A549 (cell line): Measurements from ENCODE around the gene KCNJ9. TPM values are rescaled to one million over a fixed set of nuclear protein-coding genes. Genes with fewer than 3 reads are reported as not detected.

Experiments used
- ATAC-seq, 2 experiments: fragments of 200-7000 bp in 1 of 2; fragments of >200 bp in 1 of 2; cut with Nextera tagmentation in 1 of 2; cut with Tn5 transposase in 1 of 2; 3 replicates each; pipeline versions ENCODE4 v1.8.0 to v1.9.1; 2018 to 2020; ENCODE audit warnings: mild to moderate bottlenecking in 1 of 2, moderate library complexity in 1 of 2
- CTCF ChIA-PET: fragments of 300-600 bp; sonication (Branson Sonifier 250); formaldehyde crosslinking; extraction: SDS; loops from one replicate; lab custom pipeline; 2021; ENCODE audit warnings: antibody characterized with exemption, inconsistent platforms; lab: Yijun Ruan, JAX
- POLR2A ChIA-PET: fragments of 350-600 bp; formaldehyde crosslinking; extraction: SDS; loops from one replicate; lab custom pipeline; 2021; ENCODE audit warnings: antibody characterized with exemption, inconsistent platforms; lab: Yijun Ruan, JAX
- DNase-seq, 2 experiments: peaks; one replicate each; pipeline versions ENCODE4 v3.0.0 to v3.0.0-alpha.2; 2011 to 2016; ENCODE audit warnings: low read depth in 1 of 2, low spot score in 1 of 2
- FAIRE-seq: peaks from 2 replicates; lab custom pipeline; 2011; peaks lifted over from hg19 to GRCh38; lab: Jason Lieb, UNC
- H3K27ac ChIP-seq, 2 experiments: fragments of >200 bp; sonication (Bioruptor Twin); formaldehyde crosslinking; 3 replicates each; pipeline ENCODE4 v1.5.1; 2016 to 2017
- H3K4me1 ChIP-seq: fragments of >200 bp; sonication (Bioruptor Twin); formaldehyde crosslinking; 3 replicates; pipeline ENCODE4 v1.6.1; 2016
- H3K4me2 ChIP-seq: fragments of >200 bp; sonication (Bioruptor Twin); formaldehyde crosslinking; 3 replicates; pipeline ENCODE4 v1.6.1; 2016
- H3K4me3 ChIP-seq: fragments of >200 bp; sonication (Bioruptor Twin); formaldehyde crosslinking; 3 replicates; pipeline ENCODE4 v1.5.1; 2016
- H3K9me3 ChIP-seq: fragments of >200 bp; sonication (Bioruptor Twin); formaldehyde crosslinking; 3 replicates; pipeline ENCODE4 v1.6.1; 2016
- ATOH8 ChIP-seq: fragments of 250-450 bp; sonication (Bioruptor Pico); IDR thresholded peaks from 2 replicates; pipeline ENCODE4 v1.5.0; 2020; ENCODE audit warnings: low read depth, mild to moderate bottlenecking, moderate library complexity
- BCL3 ChIP-seq: fragments of >200 bp; sonication (Bioruptor Twin); formaldehyde crosslinking; IDR thresholded peaks from 3 replicates; pipeline ENCODE4 v1.6.1; 2016
- E2F6 ChIP-seq: IDR thresholded peaks from 2 replicates; pipeline ENCODE4 v1.6.1; 2012; ENCODE audit warnings: low read depth, borderline replicate concordance
- FOSB ChIP-seq: fragments of 250-450 bp; sonication (Bioruptor Pico); IDR thresholded peaks from 2 replicates; pipeline ENCODE4 v1.5.0; 2020; ENCODE audit warnings: mild to moderate bottlenecking, moderate library complexity
- FOXS1 ChIP-seq: fragments of 250-450 bp; sonication (Bioruptor Pico); IDR thresholded peaks from 2 replicates; pipeline ENCODE4 v1.5.0; 2020; ENCODE audit warnings: mild to moderate bottlenecking, moderate library complexity
- HEYL ChIP-seq: fragments of 250-450 bp; sonication (Bioruptor Pico); IDR thresholded peaks from 2 replicates; pipeline ENCODE4 v1.8.0; 2021; ENCODE audit warnings: mild to moderate bottlenecking, moderate library complexity
- HMGXB4 ChIP-seq: fragments of 250-450 bp; sonication (Bioruptor Pico); IDR thresholded peaks from 2 replicates; pipeline ENCODE4 v1.5.0; 2021; ENCODE audit warnings: mild to moderate bottlenecking, moderate library complexity, borderline replicate concordance
- HOXA7 ChIP-seq: fragments of 250-450 bp; sonication (Bioruptor Pico); IDR thresholded peaks from 2 replicates; pipeline ENCODE4 v1.5.0; 2020; ENCODE audit warnings: mild to moderate bottlenecking, moderate library complexity
- NPAS2 ChIP-seq: fragments of 250-450 bp; sonication (Bioruptor Pico); IDR thresholded peaks from 2 replicates; pipeline ENCODE4 v1.8.0; 2022; ENCODE audit warnings: mild to moderate bottlenecking, moderate library complexity, borderline replicate concordance
- PHF8 ChIP-seq: fragments of 200-600 bp; sonication (generic); IDR thresholded peaks from 2 replicates; pipeline ENCODE4 v1.6.1; 2016; ENCODE audit warnings: low read depth, mild to moderate bottlenecking, antibody characterized with exemption, moderate library complexity, borderline replicate concordance
- POLR2AphosphoS2 ChIP-seq: conservative IDR thresholded peaks from 2 replicates; pipeline ENCODE4 v1.6.1; 2012; ENCODE audit warnings: low read length, improper control_type of control experiment, inconsistent platforms
- RFX5 ChIP-seq: fragments of 450-650 bp; IDR thresholded peaks from 2 replicates; pipeline ENCODE4 v1.7.1; 2014; ENCODE audit warnings: antibody characterized with exemption, mild to moderate bottlenecking, moderate library complexity
- RNF2 ChIP-seq: fragments of 200-600 bp; sonication (generic); IDR thresholded peaks from 2 replicates; pipeline ENCODE4 v1.6.1; 2016; ENCODE audit warnings: low read depth, mild to moderate bottlenecking, antibody characterized with exemption, moderate library complexity, borderline replicate concordance
- SREBF2 ChIP-seq: fragments of 450-650 bp; IDR thresholded peaks from 2 replicates; pipeline ENCODE4 v1.6.1; 2014; ENCODE audit warnings: mild to moderate bottlenecking, moderate library complexity
- TFCP2L1 ChIP-seq: fragments of 250-450 bp; sonication (Bioruptor Pico); IDR thresholded peaks from 2 replicates; pipeline ENCODE4 v1.5.0; 2021; ENCODE audit warnings: mild to moderate bottlenecking
- TP53 ChIP-seq: fragments of 250-450 bp; sonication (Bioruptor Pico); IDR thresholded peaks from 2 replicates; pipeline ENCODE4 v1.5.0; 2021; ENCODE audit warnings: mild to moderate bottlenecking, moderate library complexity
- WGBS: methylation state at CpG from one replicate; pipeline ENCODE4 v1.1.6; 2017; ENCODE audit errors: missing lambda C conversion rate; 5-methylcytosine and 5-hydroxymethylcytosine counted together
- polyA plus RNA-seq, 4 experiments: library from polyadenylated mRNA; depleted of rRNA in 3 of 4; stranded (reverse); fragments of >200 nt; fragmentation: RNase III in 1 of 4; extraction: RNeasy Plus Mini Kit Qiagen cat#74134 plus additional on column Dnase treatment in 1 of 4; gene quantifications; 2 replicates in 3 of 4; 3 replicates in 1 of 4; pipeline ENCODE4 v1.2.3, GENCODE V29; 2011 to 2017

Gene KCNJ9
- polyA plus RNA-seq, 2 of the 4 experiments (the other 2 are of a cell fraction) = not detected

GRCh38 chr1:160133990-160134770, 52.8 kb downstream of the KCNJ9 start:
- FAIRE-seq = no peak
- TF ChIP-seq RFX5 (no peak), HMGXB4 (CRISPR knock-in tag) (no peak), TFCP2L1 (CRISPR knock-in tag) (no peak), RNF2 (no peak), BCL3 (no peak)
- CTCF ChIA-PET = interaction anchor here (0.5 kb wide), 1 partner anchor 283 kb away, joined by 3 read pairs; no protein-coding TSS in a partner anchor
- Histone ChIP-seq H3K4me2 (no peak overlapping the region), H3K4me1 (peaks cover 15% of the 10 kb centered on the region; the same call in 2 of the 3 replicates), H3K27ac (no peak overlapping the region), H3K9me3 (no peaks in the 10 kb centered on the region), H3K4me3 (no peak overlapping the region)
- DNase-seq = no peak
- WGBS = 70% methylated on average over 9 of the region's 9 CpGs
- POLR2A ChIA-PET = no interaction called here
- ATAC-seq = no peak

DNA sequence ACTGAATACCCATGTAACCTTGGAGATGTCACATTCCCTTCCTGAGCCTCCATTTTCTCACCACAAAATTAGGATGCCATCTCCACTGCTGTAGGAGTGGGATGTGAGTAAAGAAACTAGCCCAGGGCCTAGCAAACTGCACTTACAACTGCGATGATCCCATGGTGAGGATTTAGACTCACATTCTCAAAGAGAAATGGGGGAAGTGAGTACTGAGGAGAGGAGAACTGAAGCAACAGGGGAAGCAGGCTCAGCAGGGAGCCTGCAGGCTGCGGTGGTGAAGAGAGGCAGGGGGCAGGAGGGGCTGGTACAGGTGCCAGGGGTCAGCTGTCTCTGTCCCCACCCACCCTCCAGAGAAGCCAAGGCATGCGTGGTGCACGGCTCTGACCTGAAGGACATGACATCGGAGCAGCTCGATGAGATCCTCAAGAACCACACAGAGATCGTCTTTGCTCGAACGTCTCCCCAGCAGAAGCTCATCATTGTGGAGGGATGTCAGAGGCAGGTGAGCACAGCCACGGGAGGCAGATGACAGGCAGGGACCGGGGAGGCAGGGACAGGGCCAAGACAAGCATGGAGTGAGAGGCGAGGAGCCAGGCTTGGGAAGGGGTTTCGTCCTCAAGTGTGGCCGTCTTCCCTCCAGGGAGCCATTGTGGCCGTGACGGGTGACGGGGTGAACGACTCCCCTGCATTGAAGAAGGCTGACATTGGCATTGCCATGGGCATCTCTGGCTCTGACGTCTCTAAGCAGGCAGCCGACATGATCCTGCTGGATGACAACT, 53.6 kb downstream of the KCNJ9 start:
- TF ChIP-seq FOXS1 (no peak), NPAS2 (no peak), E2F6 (no peak), SREBF2 (no peak), TP53 (no peak), HEYL (CRISPR knock-in tag) (no peak), FOSB (CRISPR knock-in tag) (no peak), POLR2AphosphoS2 (no peak), PHF8 (no peak), ATOH8 (CRISPR knock-in tag) (no peak), HOXA7 (CRISPR knock-in tag) (no peak)
- ATAC-seq = no peak
- WGBS = 78% methylated on average over 20 of the region's 20 CpGs

More for the DNA sequence above, 53.6 kb downstream of the KCNJ9 start:
- Histone ChIP-seq H3K4me3 (no peak overlapping the region), H3K4me1 (peaks cover 12% of the 10 kb centered on the region; the same call in 2 of the 3 replicates), H3K27ac (no peak overlapping the region), H3K9me3 (no peaks in the 10 kb centered on the region), H3K4me2 (no peak overlapping the region)
- ChIA-PET CTCF (interaction anchor here (0.5 kb wide), 1 partner anchor 283 kb away, joined by 3 read pairs; no protein-coding TSS in a partner anchor), POLR2A (no interaction called here)
- DNase-seq (no peak), FAIRE-seq (no peak)
